HG03045 (cell line): ENCODE data around the gene RACK1.
"Not testable (repeated sequence)": the region's sequence is repeated elsewhere in the genome, so short reads cannot be mapped to it uniquely, and the experiment has no call there.

Source experiments
- ATAC-seq: cut with Tn5 transposase; IDR thresholded peaks from one replicate; pipeline ENCODE4 v1.9.1; 2021; ENCODE audit warnings: mild to moderate bottlenecking, moderate library complexity; ENCODE audit not compliant: unreplicated experiment

Gene RACK1

GRCh38 chr5:181243564-181244343, at the start of gene RACK1:
Gene RACK1, minus strand, starts transcription at chr5:181243906. Its CDS starts 106 bp downstream, at chr5:181243800.
- peak; percentile 55 for ATAC-seq

- not testable (repeated sequence) for ATAC-seq
Observed at GRCh38 chr5:181287331-181287730, 43.6 kb upstream of the RACK1 start.

GRCh38 chr5:181285962-181286705, 42.4 kb upstream of the RACK1 start:
- ATAC-seq: not testable (repeated sequence)

GRCh38 chr5:181283841-181284755, 40.4 kb upstream of the RACK1 start:
- ATAC-seq: not testable (repeated sequence)

- no peak for ATAC-seq
Observed at GRCh38 chr5:181283347-181283746, 39.6 kb upstream of the RACK1 start.

GRCh38 chr5:181282874-181283273, 39.2 kb upstream of the RACK1 start:
- no peak for ATAC-seq

- ATAC-seq: not testable (repeated sequence)
Observed at GRCh38 chr5:181282415-181282814, 38.7 kb upstream of the RACK1 start.

- no peak for ATAC-seq
Observed at GRCh38 chr5:181281984-181282316, 38.2 kb upstream of the RACK1 start.

- ATAC-seq: no peak
Observed at GRCh38 chr5:181281077-181281983, 37.6 kb upstream of the RACK1 start.

- no peak for ATAC-seq
Observed at GRCh38 chr5:181280251-181280762, 36.6 kb upstream of the RACK1 start.

- ATAC-seq: not testable (repeated sequence)
Observed at GRCh38 chr5:181273433-181273744, 29.7 kb upstream of the RACK1 start.

GRCh38 chr5:181271081-181271480, 27.4 kb upstream of the RACK1 start:
- no peak for ATAC-seq

GRCh38 chr5:181267907-181268306, 24.2 kb upstream of the RACK1 start:
- not testable (repeated sequence) for ATAC-seq

GRCh38 chr5:181267291-181267904, 23.7 kb upstream of the RACK1 start:
- not testable (repeated sequence) for ATAC-seq

- no peak for ATAC-seq
Observed at GRCh38 chr5:181265092-181265671, 21.5 kb upstream of the RACK1 start.

- no peak for ATAC-seq
Observed at GRCh38 chr5:181263633-181264032, 19.9 kb upstream of the RACK1 start.

GRCh38 chr5:181261320-181262049, 17.8 kb upstream of the RACK1 start:
- ATAC-seq: peak; percentile 51

- ATAC-seq: peak; percentile 87
Observed at GRCh38 chr5:181260720-181261319, 17.1 kb upstream of the RACK1 start, which contains the start of gene TRIM52. Gene TRIM52, minus strand, starts transcription at chr5:181261143. Its CDS starts 330 bp downstream, at chr5:181260813.
